ENCODE measurements around the gene ANKRD40CL.
"Not testable (repeated sequence)": the region's sequence is repeated elsewhere in the genome, so short reads cannot be mapped to it uniquely, and the experiment has no call there.

The ANKRD40CL gene

GRCh38 chr17:50758524-50758923 lies 8.8 kb downstream of the ANKRD40CL start:
- no peak for DNase-seq

- no peak for DNase-seq
Observed at GRCh38 chr17:50754521-50754920, 12.8 kb downstream of the ANKRD40CL start.

- DNase-seq, result no peak
Observed at GRCh38 chr17:50749245-50749644, 18.1 kb downstream of the ANKRD40CL start.

- no peak for DNase-seq
Observed at GRCh38 chr17:50745631-50746030, 21.7 kb downstream of the ANKRD40CL start.

GRCh38 chr17:50739098-50739497 lies 28.2 kb downstream of the ANKRD40CL start:
- no peak for DNase-seq

GRCh38 chr17:50737118-50737698 lies 30.1 kb downstream of the ANKRD40CL start:
- no peak for DNase-seq

- no peak for DNase-seq
Observed at GRCh38 chr17:50735287-50735686, 32.0 kb downstream of the ANKRD40CL start.

DNA sequence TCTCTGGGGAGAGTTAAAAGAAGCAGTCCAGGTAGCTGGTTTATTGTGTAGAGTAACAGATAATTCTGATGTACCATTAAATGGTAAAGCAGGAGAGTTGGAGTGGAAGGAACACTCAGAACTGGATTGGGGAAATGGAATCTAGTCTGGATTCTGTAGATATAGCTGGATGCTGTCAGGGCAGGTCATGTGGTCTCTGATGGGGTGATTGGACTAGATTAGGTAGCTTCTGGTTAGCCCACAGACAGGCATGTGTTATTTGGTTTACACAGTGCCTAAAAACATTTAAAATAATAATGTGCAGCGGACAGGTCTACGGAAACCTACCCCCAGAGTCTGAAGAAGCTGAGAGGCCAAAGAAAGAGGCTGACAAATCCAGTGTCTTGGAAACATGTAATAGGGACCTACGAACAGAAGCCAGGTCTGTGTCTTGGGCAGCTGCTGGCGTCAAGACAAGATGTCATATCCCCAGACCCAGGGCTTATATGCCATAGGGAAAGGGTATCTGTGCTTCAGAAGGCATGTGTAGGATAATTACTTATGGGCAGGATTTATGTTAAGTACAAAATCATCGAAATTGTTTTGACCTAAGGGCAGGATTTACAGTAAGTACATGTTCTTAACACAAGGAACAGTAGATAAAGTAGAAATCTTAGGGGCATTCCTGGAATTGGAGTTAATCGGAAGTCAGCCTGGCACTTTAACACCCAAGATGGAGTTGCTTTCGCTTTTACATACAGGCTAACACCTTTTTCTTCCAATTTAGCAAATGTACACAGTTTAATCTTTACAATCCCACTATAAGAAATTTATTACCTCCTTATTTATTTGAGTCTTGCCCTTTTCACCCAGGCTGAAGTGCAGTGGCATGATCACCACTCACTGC lies 35.5 kb downstream of the ANKRD40CL start:
- no peak for DNase-seq

GRCh38 chr17:50728881-50729765 lies 38.2 kb downstream of the ANKRD40CL start:
- no peak for DNase-seq

GRCh38 chr17:50728112-50728429 lies 39.2 kb downstream of the ANKRD40CL start:
- DNase-seq, result no peak

DNA sequence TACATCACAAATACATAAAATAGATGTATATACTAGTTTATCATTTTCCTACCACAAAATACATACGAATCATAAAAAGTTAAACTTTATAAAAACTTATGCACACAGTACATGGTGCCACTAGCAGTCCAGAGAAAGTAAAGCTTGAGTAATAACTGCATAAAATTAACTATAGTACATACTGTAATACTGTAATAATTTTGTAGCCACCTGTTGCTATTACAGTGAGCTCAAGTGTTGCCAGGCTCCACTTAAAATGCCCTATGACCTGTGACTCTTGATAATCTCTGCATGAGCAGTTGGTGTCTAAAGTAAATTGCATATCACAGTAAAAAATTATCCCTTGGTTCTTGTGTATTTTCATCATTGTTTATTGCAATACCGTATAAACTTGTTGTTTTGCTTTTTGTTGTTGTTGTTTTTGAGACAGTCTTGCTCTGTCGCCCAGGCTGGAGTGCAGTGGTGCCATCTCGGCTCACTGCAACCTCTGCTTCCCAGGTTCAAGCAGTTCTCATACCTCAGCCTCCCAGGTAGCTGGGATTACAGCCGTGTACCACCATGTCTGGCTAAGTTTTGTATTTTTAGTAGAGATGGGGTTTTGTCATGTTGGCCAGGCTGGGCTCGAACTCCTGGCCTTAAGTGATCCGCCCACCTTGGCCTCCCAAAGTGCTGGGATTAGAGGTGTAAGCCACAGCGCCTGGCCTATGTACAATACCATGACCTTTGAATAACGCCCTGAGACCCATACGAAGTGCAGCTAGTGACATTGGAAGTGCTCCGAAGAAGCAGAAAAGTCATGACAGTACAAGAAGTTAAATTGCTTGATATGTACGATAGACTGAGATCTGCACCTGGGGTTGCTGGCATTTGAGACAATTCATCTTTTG lies 41.3 kb downstream of the ANKRD40CL start:
- no peak for DNase-seq

- DNase-seq, result not testable (repeated sequence)
Observed at GRCh38 chr17:50724622-50725021, 42.7 kb downstream of the ANKRD40CL start.

- no peak for DNase-seq
Observed at GRCh38 chr17:50722746-50723145, 44.6 kb downstream of the ANKRD40CL start.

DNA sequence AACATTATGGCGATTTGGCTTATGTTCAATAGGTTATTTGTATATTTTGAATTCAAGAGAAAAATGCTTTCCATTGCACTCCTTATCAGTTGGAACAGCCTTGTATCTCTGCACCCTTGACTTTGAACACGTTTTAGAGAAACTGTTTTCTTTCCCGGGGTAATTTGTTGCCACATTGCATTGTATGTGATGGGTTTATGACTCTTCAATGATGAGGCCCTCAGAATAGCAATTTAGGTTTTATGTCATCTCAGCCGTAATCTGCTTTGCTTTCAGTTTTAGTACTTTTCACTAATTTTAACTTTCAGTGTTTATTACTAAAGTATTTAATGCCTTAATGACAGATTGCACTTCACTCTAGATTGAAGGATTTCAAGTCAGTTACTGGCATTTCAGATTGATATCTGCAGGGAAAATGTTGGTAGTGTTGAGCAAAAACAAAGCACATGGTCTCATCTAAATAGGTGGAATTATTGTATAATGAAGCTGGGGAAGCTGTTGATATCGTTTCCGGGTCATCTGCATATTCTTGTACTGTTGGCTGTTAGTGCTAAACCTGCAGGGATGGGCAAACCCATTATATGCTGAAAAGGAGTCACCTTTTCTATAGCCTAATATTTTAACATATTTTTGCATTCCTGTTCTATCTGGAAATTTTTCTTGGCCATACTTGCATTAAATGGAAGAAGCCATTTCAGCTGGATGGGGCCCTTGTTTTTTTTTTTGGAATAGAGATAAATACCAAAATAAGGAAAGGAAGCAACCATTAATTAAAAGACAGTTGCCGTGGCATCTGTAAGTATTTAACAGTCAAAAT lies 45.9 kb downstream of the ANKRD40CL start:
- DNase-seq, result peak in 1 of 2 donors; percentile 22

- DNase-seq, result peak in 1 of 2 donors; percentile 11
Observed at GRCh38 chr17:50719924-50720794, 47.2 kb downstream of the ANKRD40CL start.

- peak; percentile 89 to 95 for DNase-seq
Observed at GRCh38 chr17:50719144-50719923, 48.0 kb downstream of the ANKRD40CL start, which contains the start of gene LUC7L3. LUC7L3 (plus strand) TSS chr17:50719603; CDS start chr17:50719733, 130 bp downstream.

DNA sequence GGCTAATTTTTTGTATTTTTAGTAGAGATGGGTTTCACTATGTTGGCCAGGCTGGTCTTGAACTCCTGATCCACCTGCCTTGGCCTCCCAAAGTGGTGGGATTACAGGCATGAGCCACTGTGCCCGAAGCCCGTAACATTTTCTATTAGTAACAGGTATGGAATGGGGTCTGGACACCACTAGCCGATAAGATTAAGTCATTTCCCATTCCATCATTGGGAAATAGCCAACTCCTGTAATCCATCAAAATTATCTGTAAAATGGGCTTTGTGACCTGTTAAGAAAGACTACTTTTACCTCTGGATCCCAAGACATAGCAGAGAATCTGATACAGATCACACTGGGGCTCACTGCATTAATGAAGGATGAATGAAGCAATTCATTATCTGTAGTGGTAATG lies 51.8 kb downstream of the ANKRD40CL start:
- no peak for DNase-seq

GRCh38 chr17:50712641-50713040 lies 54.7 kb downstream of the ANKRD40CL start:
- DNase-seq, result no peak
